PC-3 (cell line): ENCODE results near the gene CNPY4. TPM values are rescaled to one million over a fixed set of nuclear protein-coding genes. Genes with fewer than 3 reads are reported as not detected.

Experiments used
- ATAC-seq: fragments of 200-7000 bp; cut with Tn5 transposase; 2 replicates; pipeline ENCODE4 v1.9.1; 2020; ENCODE audit warnings: mild to moderate bottlenecking, moderate library complexity
- BruUV-seq: library from RNA; stranded (reverse); fragments of 400-500 nt; replicated peaks from 2 replicates; lab custom pipeline; 2021; lab: Mats Ljungman, UMichigan
- CTCF ChIA-PET: fragments of 300-600 bp; sonication (Branson Sonifier 250); formaldehyde crosslinking; loops from one replicate; lab custom pipeline; 2022; ENCODE audit warnings: antibody characterized with exemption; lab: Charles Lee
- POLR2A ChIA-PET: fragments of 300-600 bp; sonication (Branson Sonifier 250); formaldehyde crosslinking; loops from one replicate; lab custom pipeline; 2022; ENCODE audit warnings: antibody characterized with exemption; ENCODE audit not compliant: unreplicated experiment; lab: Charles Lee
- DNase-seq: peaks from one replicate; pipeline ENCODE4 v3.0.0-alpha.2; 2015
- H2AFZ ChIP-seq: fragments of 300-600 bp; sonication (generic); 2 replicates; pipeline ENCODE4 v1.6.0; 2016; ENCODE audit warnings: antibody characterized with exemption, low read length
- H3F3A ChIP-seq: fragments of 300-600 bp; sonication (generic); one replicate; pipeline ENCODE4 v1.6.0; 2017; ENCODE audit warnings: antibody characterized with exemption, low read length, control low read depth, mild to moderate bottlenecking; ENCODE audit not compliant: unreplicated experiment
- H3K27ac ChIP-seq: fragments of 300-600 bp; sonication (generic); 2 replicates; pipeline ENCODE4 v1.5.1; 2016; ENCODE audit warnings: mild to moderate bottlenecking, low read length
- H3K27me3 ChIP-seq: fragments of 300-600 bp; sonication (generic); 2 replicates; pipeline ENCODE4 v1.6.1; 2016; ENCODE audit warnings: low read length, mixed read lengths
- H3K36me3 ChIP-seq: fragments of 300-600 bp; sonication (generic); 2 replicates; pipeline ENCODE4 v1.6.1; 2016; ENCODE audit warnings: low read depth, mixed run types, low read length, mixed read lengths
- H3K4me1 ChIP-seq: fragments of 300-600 bp; sonication (generic); 2 replicates; pipeline ENCODE4 v1.5.1; 2016; ENCODE audit warnings: low read length; ENCODE audit not compliant: insufficient read depth
- H3K4me2 ChIP-seq: fragments of 300-600 bp; sonication (generic); 2 replicates; pipeline ENCODE4 v1.6.0; 2016; ENCODE audit warnings: low read length
- H3K4me3 ChIP-seq: fragments of 300-600 bp; sonication (generic); 2 replicates; pipeline ENCODE4 v1.5.1; 2016; ENCODE audit warnings: mild to moderate bottlenecking, low read length, mixed read lengths
- H3K79me2 ChIP-seq: fragments of 300-600 bp; sonication (generic); 2 replicates; pipeline ENCODE4 v1.6.1; 2017; ENCODE audit warnings: low read length, mixed read lengths
- H3K9ac ChIP-seq: fragments of 300-600 bp; sonication (generic); 2 replicates; pipeline ENCODE4 v1.6.0; 2016; ENCODE audit warnings: mild to moderate bottlenecking, low read length
- H3K9me2 ChIP-seq: fragments of 300-600 bp; sonication (generic); replicated peaks from 2 replicates; pipeline ENCODE4 v1.6.1; 2016; ENCODE audit warnings: mixed run types, low read length, mixed read lengths
- H3K9me3 ChIP-seq: fragments of 300-600 bp; sonication (generic); 2 replicates; pipeline ENCODE4 v1.6.1; 2016; ENCODE audit warnings: low read length, mixed read lengths
- H4K20me1 ChIP-seq: fragments of 300-600 bp; sonication (generic); 2 replicates; pipeline ENCODE4 v1.6.1; 2016; ENCODE audit warnings: low read length, mixed read lengths
- EZH2 ChIP-seq: fragments of 300-600 bp; sonication (generic); IDR thresholded peaks from one replicate; pipeline ENCODE4 v1.6.1; 2017; ENCODE audit warnings: antibody characterized with exemption, mild to moderate bottlenecking, low read length; ENCODE audit not compliant: unreplicated experiment
- EZH2phosphoT487 ChIP-seq: fragments of 300-600 bp; sonication (generic); IDR thresholded peaks from 2 replicates; pipeline ENCODE4 v1.6.1; 2018; ENCODE audit warnings: mild to moderate bottlenecking, antibody characterized with exemption, low read length, borderline replicate concordance
- intact Hi-C: fragments of 100-400 bp; cut with micrococcal nuclease; formaldehyde crosslinking; loops from 2 replicates; pipeline ENCODE4 v1.9.0; 2023
- total RNA-seq: library from RNA; depleted of rRNA; stranded (reverse); fragments of >200 nt; gene quantifications from 2 replicates; pipeline ENCODE4 v1.2.3, GENCODE V29; 2014
- TF ChIP-seq, protein P1 (sequence below): fragments of 300-600 bp; sonication (generic); conservative IDR thresholded peaks from 2 replicates; pipeline ENCODE4 v1.5.1; 2017; ENCODE audit warnings: antibody characterized with exemption, low read depth, mild to moderate bottlenecking, low read length

Gene CNPY4
- total RNA-seq, 1 experiment from 2014 or later: 7.5 TPM

- intact Hi-C loops: no loop called here
Observed at GRCh38 chr7:100159099-100159623, 39.7 kb downstream of the CNPY4 start.

GRCh38 chr7:100160067-100160466 is 40.6 kb downstream of the CNPY4 start:
- H3F3A ChIP-seq: no peaks in the 10 kb centered on the region
- ATAC-seq (no peak), DNase-seq (no peak)
- peaks cover 22% of the 10 kb centered on the region for H3K4me1 ChIP-seq
- intact Hi-C loops: no loop called here
- H3K4me3 ChIP-seq: no peak overlapping the region
- no peak overlapping the region for H3K27ac ChIP-seq
- no peaks in the 10 kb centered on the region for H3K27me3 ChIP-seq
- H2AFZ ChIP-seq: no peak overlapping the region
- no peak overlapping the region for H3K9ac ChIP-seq
- ChIA-PET CTCF (no interaction called here), POLR2A (no interaction called here)
- H3K36me3 ChIP-seq: peaks cover 10% of the 10 kb centered on the region; the same call in 1 of the 2 replicates
- no peak overlapping the region for H3K4me2 ChIP-seq
- no peaks in the 10 kb centered on the region for H3K9me2 ChIP-seq
- no peaks in the 10 kb centered on the region for H3K9me3 ChIP-seq
- H4K20me1 ChIP-seq: peaks cover 6% of the 10 kb centered on the region; the same call in 1 of the 2 replicates
- no TSS peak for BruUV-seq
- no peak for TF ChIP-seq EZH2phosphoT487
- no peak for TF ChIP-seq EZH2
- TF ChIP-seq, protein P1, sequence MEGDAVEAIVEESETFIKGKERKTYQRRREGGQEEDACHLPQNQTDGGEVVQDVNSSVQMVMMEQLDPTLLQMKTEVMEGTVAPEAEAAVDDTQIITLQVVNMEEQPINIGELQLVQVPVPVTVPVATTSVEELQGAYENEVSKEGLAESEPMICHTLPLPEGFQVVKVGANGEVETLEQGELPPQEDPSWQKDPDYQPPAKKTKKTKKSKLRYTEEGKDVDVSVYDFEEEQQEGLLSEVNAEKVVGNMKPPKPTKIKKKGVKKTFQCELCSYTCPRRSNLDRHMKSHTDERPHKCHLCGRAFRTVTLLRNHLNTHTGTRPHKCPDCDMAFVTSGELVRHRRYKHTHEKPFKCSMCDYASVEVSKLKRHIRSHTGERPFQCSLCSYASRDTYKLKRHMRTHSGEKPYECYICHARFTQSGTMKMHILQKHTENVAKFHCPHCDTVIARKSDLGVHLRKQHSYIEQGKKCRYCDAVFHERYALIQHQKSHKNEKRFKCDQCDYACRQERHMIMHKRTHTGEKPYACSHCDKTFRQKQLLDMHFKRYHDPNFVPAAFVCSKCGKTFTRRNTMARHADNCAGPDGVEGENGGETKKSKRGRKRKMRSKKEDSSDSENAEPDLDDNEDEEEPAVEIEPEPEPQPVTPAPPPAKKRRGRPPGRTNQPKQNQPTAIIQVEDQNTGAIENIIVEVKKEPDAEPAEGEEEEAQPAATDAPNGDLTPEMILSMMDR: no peak
- H3K79me2 ChIP-seq: peaks cover 32% of the 10 kb centered on the region

More at GRCh38 chr7:100159099-100159623, 39.7 kb downstream of the CNPY4 start:
- Histone ChIP-seq H3K27ac (no peak overlapping the region; the same call in 1 of the 2 replicates), H3K4me1 (peaks cover 22% of the 10 kb centered on the region), H3K79me2 (peaks cover 32% of the 10 kb centered on the region), H4K20me1 (peaks cover 6% of the 10 kb centered on the region; the same call in 1 of the 2 replicates), H3F3A (no peaks in the 10 kb centered on the region), H3K9me3 (no peaks in the 10 kb centered on the region), H3K9ac (peak overlapping the region; percentile 89), H3K4me2 (peak overlapping the region; percentile 97), H2AFZ (peak overlapping the region; percentile 93), H3K4me3 (peak overlapping the region; percentile 89), H3K36me3 (peaks cover 10% of the 10 kb centered on the region; the same call in 1 of the 2 replicates), H3K9me2 (no peaks in the 10 kb centered on the region), H3K27me3 (no peaks in the 10 kb centered on the region)
- ChIA-PET CTCF (interaction anchor here (0.6 kb wide), 1 partner anchor 37 kb away, joined by 3 read pairs; no protein-coding TSS in a partner anchor), POLR2A (interaction anchor here (0.6 kb wide), 1 partner anchor 380 kb away, joined by 3 read pairs; no protein-coding TSS in a partner anchor)
- ATAC-seq: no peak
- DNase-seq: no peak
- no peak for TF ChIP-seq EZH2phosphoT487
- TF ChIP-seq EZH2: no peak
- BruUV-seq: TSS peak; percentile 48

- DNase-seq (peak; percentile 66), ATAC-seq (peak; percentile 64)
- H3K4me1 ChIP-seq: peaks cover 17% of the 10 kb centered on the region; the same call in 1 of the 2 replicates
- TF ChIP-seq EZH2 (no peak), EZH2phosphoT487 (no peak)
- TF ChIP-seq, protein P1: no peak
- BruUV-seq: no TSS peak
- H3K79me2 ChIP-seq: peaks cover 10% of the 10 kb centered on the region; the same call in 1 of the 2 replicates
- no peaks in the 10 kb centered on the region for H3K9me2 ChIP-seq
- POLR2A ChIA-PET: no interaction called here
- H3K4me3 ChIP-seq: no peak overlapping the region
- no peaks in the 10 kb centered on the region for H3F3A ChIP-seq
- CTCF ChIA-PET: interaction anchor here (0.7 kb wide), 1 partner anchor 30 kb away, joined by 7 read pairs; no protein-coding TSS in a partner anchor
- H3K9me3 ChIP-seq: no peaks in the 10 kb centered on the region
- intact Hi-C loops: loop anchor here (2.0 kb wide), 1 partner anchor 14 kb away; the partner anchor contains the start of genes GPC2 and STAG3
- no peaks in the 10 kb centered on the region for H4K20me1 ChIP-seq
- H2AFZ ChIP-seq: peak overlapping the region; percentile 40; the same call in 1 of the 2 replicates
- H3K27ac ChIP-seq: no peak overlapping the region
- no peak overlapping the region for H3K9ac ChIP-seq
- peak overlapping the region; percentile 13 for H3K4me2 ChIP-seq
- H3K36me3 ChIP-seq: no peaks in the 10 kb centered on the region
- H3K27me3 ChIP-seq: no peaks in the 10 kb centered on the region
Observed at GRCh38 chr7:100163006-100163531, 43.6 kb downstream of the CNPY4 start.
